Activated T-helper 2 cell treated with anti-CD3 and anti-CD28 coated beads, Interferon-gamma antibody, Interleukin-2, Interleukin-4, amounts not matched to agents 10 μg/mL and 5 μg/mL and 100 μg/mL, durations not matched to agents 14 hours and 24 hours and 36 hours (primary cell): Measurements from ENCODE around the gene ARTN. TPM values are rescaled to one million over a fixed set of nuclear protein-coding genes. Genes with fewer than 3 reads are reported as not detected.

Experiments
- DNase-seq: peaks from one replicate; pipeline ENCODE4 v3.0.0; 2021; ENCODE audit warnings: low spot score
- H3K27ac Mint-ChIP-seq: one replicate; pipeline ENCODE4 v1.8.0; 2021; ENCODE audit warnings: mixed read lengths
- H3K27me3 Mint-ChIP-seq: one replicate; pipeline ENCODE4 v1.8.0; 2021; ENCODE audit warnings: low read depth, mixed read lengths
- H3K36me3 Mint-ChIP-seq: one replicate; pipeline ENCODE4 v1.8.0; 2021; ENCODE audit warnings: low read depth, mixed read lengths
- H3K4me1 Mint-ChIP-seq: one replicate; pipeline ENCODE4 v1.8.0; 2021; ENCODE audit warnings: low read depth, mixed read lengths
- H3K4me3 Mint-ChIP-seq: one replicate; pipeline ENCODE4 v1.8.0; 2021; ENCODE audit warnings: low read depth, mild to moderate bottlenecking, moderate library complexity, mixed read lengths
- H3K9me3 Mint-ChIP-seq: one replicate; pipeline ENCODE4 v1.8.0; 2021; ENCODE audit warnings: mixed read lengths
- intact Hi-C: fragments of 100-400 bp; cut with micrococcal nuclease; formaldehyde crosslinking; loops from one replicate; pipeline ENCODE4 v1.15.1; 2023
- total RNA-seq: library from RNA; stranded (reverse); gene quantifications from 2 replicates; pipeline ENCODE4 v1.2.3, GENCODE V29; 2022

Gene ARTN
- total RNA-seq, 1 donor from 2014 or later, result 0.39 TPM

GRCh38 chr1:43908858-43909257 lies 24.7 kb upstream of the ARTN start:
- Mint-ChIP-seq H3K4me1 (peaks cover 1% of the 10 kb centered on the region), H3K36me3 (no peaks in the 10 kb centered on the region)

GRCh38 chr1:43910343-43910742 lies 23.3 kb upstream of the ARTN start:
- H3K36me3 Mint-ChIP-seq, result no peaks in the 10 kb centered on the region
- intact Hi-C loops, result no loop called here
- DNase-seq, result no peak
- no peak overlapping the region for H3K27ac Mint-ChIP-seq
- no peaks in the 10 kb centered on the region for H3K9me3 Mint-ChIP-seq
- no peak overlapping the region for H3K4me3 Mint-ChIP-seq
- H3K27me3 Mint-ChIP-seq, result no peaks in the 10 kb centered on the region
- H3K4me1 Mint-ChIP-seq, result peaks cover 1% of the 10 kb centered on the region

More at GRCh38 chr1:43908858-43909257, 24.7 kb upstream of the ARTN start:
- no peak for DNase-seq
- Mint-ChIP-seq H3K4me3 (no peak overlapping the region), H3K27ac (no peak overlapping the region), H3K9me3 (no peaks in the 10 kb centered on the region), H3K27me3 (no peaks in the 10 kb centered on the region)
- intact Hi-C loops, result no loop called here

GRCh38 chr1:43912607-43913006 lies 21.0 kb upstream of the ARTN start:
- Mint-ChIP-seq H3K4me1 (no peaks in the 10 kb centered on the region), H3K9me3 (no peaks in the 10 kb centered on the region), H3K27me3 (no peaks in the 10 kb centered on the region), H3K36me3 (no peaks in the 10 kb centered on the region), H3K27ac (no peak overlapping the region), H3K4me3 (no peak overlapping the region)
- intact Hi-C loops, result no loop called here
- no peak for DNase-seq

GRCh38 chr1:43913051-43913501 lies 20.5 kb upstream of the ARTN start:
- Mint-ChIP-seq H3K27ac (no peak overlapping the region), H3K4me1 (no peaks in the 10 kb centered on the region), H3K4me3 (no peak overlapping the region), H3K9me3 (no peaks in the 10 kb centered on the region), H3K27me3 (no peaks in the 10 kb centered on the region), H3K36me3 (no peaks in the 10 kb centered on the region)
- no peak for DNase-seq
- intact Hi-C loops, result no loop called here

- Mint-ChIP-seq H3K9me3 (no peaks in the 10 kb centered on the region), H3K4me1 (no peaks in the 10 kb centered on the region), H3K4me3 (no peak overlapping the region), H3K27me3 (no peaks in the 10 kb centered on the region), H3K27ac (no peak overlapping the region), H3K36me3 (no peaks in the 10 kb centered on the region)
- intact Hi-C loops, result no loop called here
- DNase-seq, result no peak
These were observed 19.8 kb upstream of the ARTN start for GRCh38 chr1:43913666-43914360.

- Mint-ChIP-seq H3K27ac (no peak overlapping the region), H3K36me3 (no peaks in the 10 kb centered on the region)
These were observed 18.8 kb upstream of the ARTN start for GRCh38 chr1:43914576-43915525.

GRCh38 chr1:43919906-43920305 lies 13.7 kb upstream of the ARTN start:
- H3K9me3 Mint-ChIP-seq, result no peaks in the 10 kb centered on the region
- H3K4me1 Mint-ChIP-seq, result no peaks in the 10 kb centered on the region
- H3K27ac Mint-ChIP-seq, result no peak overlapping the region
- no peak for DNase-seq
- no peaks in the 10 kb centered on the region for H3K27me3 Mint-ChIP-seq
- no peaks in the 10 kb centered on the region for H3K36me3 Mint-ChIP-seq
- intact Hi-C loops, result no loop called here
- no peak overlapping the region for H3K4me3 Mint-ChIP-seq

More at GRCh38 chr1:43914576-43915525, 18.8 kb upstream of the ARTN start:
- Mint-ChIP-seq H3K4me3 (no peak overlapping the region), H3K4me1 (no peaks in the 10 kb centered on the region), H3K27me3 (no peaks in the 10 kb centered on the region), H3K9me3 (no peaks in the 10 kb centered on the region)
- intact Hi-C loops, result no loop called here
- no peak for DNase-seq

- H3K27ac Mint-ChIP-seq, result no peak overlapping the region
- intact Hi-C loops, result no loop called here
- DNase-seq, result no peak
- H3K9me3 Mint-ChIP-seq, result no peaks in the 10 kb centered on the region
- H3K36me3 Mint-ChIP-seq, result no peaks in the 10 kb centered on the region
- no peaks in the 10 kb centered on the region for H3K27me3 Mint-ChIP-seq
- H3K4me1 Mint-ChIP-seq, result no peaks in the 10 kb centered on the region
- no peak overlapping the region for H3K4me3 Mint-ChIP-seq
These were observed 12.6 kb upstream of the ARTN start for GRCh38 chr1:43921022-43921421.

- no peaks in the 10 kb centered on the region for H3K9me3 Mint-ChIP-seq
- H3K36me3 Mint-ChIP-seq, result peaks cover under 1% of the 10 kb centered on the region
- H3K4me3 Mint-ChIP-seq, result no peak overlapping the region
- intact Hi-C loops, result no loop called here
- H3K27ac Mint-ChIP-seq, result no peak overlapping the region
- peaks cover under 1% of the 10 kb centered on the region for H3K4me1 Mint-ChIP-seq
- H3K27me3 Mint-ChIP-seq, result no peaks in the 10 kb centered on the region
- no peak for DNase-seq
These were observed 9.1 kb upstream of the ARTN start for GRCh38 chr1:43924516-43924915.

GRCh38 chr1:43925846-43926245 lies 7.8 kb upstream of the ARTN start:
- H3K27me3 Mint-ChIP-seq, result no peaks in the 10 kb centered on the region
- H3K9me3 Mint-ChIP-seq, result no peaks in the 10 kb centered on the region

GRCh38 chr1:43930168-43930948 lies 3.2 kb upstream of the ARTN start:
- Mint-ChIP-seq H3K9me3 (no peaks in the 10 kb centered on the region), H3K4me1 (peaks cover 11% of the 10 kb centered on the region), H3K4me3 (no peak overlapping the region), H3K27ac (no peak overlapping the region), H3K36me3 (peaks cover 4% of the 10 kb centered on the region), H3K27me3 (peaks cover 8% of the 10 kb centered on the region)
- no peak for DNase-seq
- intact Hi-C loops, result loop anchor here (5.0 kb wide), 1 partner anchor 403 kb away; no protein-coding TSS in a partner anchor

More at GRCh38 chr1:43925846-43926245, 7.8 kb upstream of the ARTN start:
- intact Hi-C loops, result no loop called here
- DNase-seq, result no peak
- Mint-ChIP-seq H3K27ac (no peak overlapping the region), H3K4me3 (no peak overlapping the region), H3K4me1 (peaks cover 3% of the 10 kb centered on the region), H3K36me3 (peaks cover 4% of the 10 kb centered on the region)

- intact Hi-C loops, result loop anchor here (5.0 kb wide), 1 partner anchor 404 kb away; no protein-coding TSS in a partner anchor
- DNase-seq, result no peak
- peaks cover 11% of the 10 kb centered on the region for H3K4me1 Mint-ChIP-seq
- no peak overlapping the region for H3K4me3 Mint-ChIP-seq
- peaks cover 4% of the 10 kb centered on the region for H3K36me3 Mint-ChIP-seq
- H3K9me3 Mint-ChIP-seq, result no peaks in the 10 kb centered on the region
- H3K27me3 Mint-ChIP-seq, result peaks cover 10% of the 10 kb centered on the region
- H3K27ac Mint-ChIP-seq, result no peak overlapping the region
These were observed 2.7 kb upstream of the ARTN start for GRCh38 chr1:43930949-43931275.
